T47D (cell line): ENCODE results near the gene ZNRF3.

ENCODE experiments used
- DNase-seq, 2 experiments: peaks; one replicate each; pipeline versions ENCODE4 v3.0.0 to v3.0.0-alpha.2; 2011 to 2012; ENCODE audit warnings: low read depth in 1 of 2, low spot score in 1 of 2
- JUND ChIP-seq: IDR thresholded peaks from 2 replicates; pipeline ENCODE4 v1.6.1; 2012; ENCODE audit warnings: low read depth
- in situ Hi-C: cut with HindIII; loops from 2 replicates; pipeline ENCODE4 v1.10.0; 2016; ENCODE audit warnings: low sequenced_read_pairs, low pct_unique_long_range_greater_than_20kb

Gene ZNRF3

GRCh38 chr22:29043906-29044575, 160.7 kb downstream of the ZNRF3 start:
- TF ChIP-seq JUND: no peak
- no peak for DNase-seq
- in situ Hi-C loops: no loop called here

- in situ Hi-C loops: no loop called here
- no peak for TF ChIP-seq JUND
- no peak for DNase-seq
These were observed 161.3 kb downstream of the ZNRF3 start for GRCh38 chr22:29044657-29045176.

GRCh38 chr22:29048822-29049654, 165.7 kb downstream of the ZNRF3 start:
- in situ Hi-C loops: no loop called here
- DNase-seq: no peak
- TF ChIP-seq JUND: no peak

DNA sequence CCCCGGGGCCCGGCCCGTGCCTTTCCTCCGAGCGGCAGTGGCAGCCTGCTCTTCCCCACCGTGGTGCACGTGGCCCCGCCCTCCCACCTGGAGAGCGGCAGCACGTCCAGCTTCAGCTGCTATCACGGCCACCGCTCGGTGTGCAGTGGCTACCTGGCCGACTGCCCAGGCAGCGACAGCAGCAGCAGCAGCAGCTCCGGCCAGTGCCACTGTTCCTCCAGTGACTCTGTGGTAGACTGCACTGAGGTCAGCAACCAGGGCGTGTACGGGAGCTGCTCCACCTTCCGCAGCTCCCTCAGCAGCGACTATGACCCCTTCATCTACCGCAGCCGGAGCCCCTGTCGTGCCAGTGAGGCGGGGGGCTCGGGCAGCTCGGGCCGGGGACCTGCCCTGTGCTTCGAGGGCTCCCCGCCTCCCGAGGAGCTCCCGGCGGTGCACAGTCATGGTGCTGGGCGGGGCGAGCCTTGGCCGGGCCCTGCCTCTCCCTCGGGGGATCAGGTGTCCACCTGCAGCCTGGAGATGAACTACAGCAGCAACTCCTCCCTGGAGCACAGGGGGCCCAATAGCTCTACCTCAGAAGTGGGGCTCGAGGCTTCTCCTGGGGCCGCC, 166.4 kb downstream of the ZNRF3 start:
- DNase-seq: no peak
- TF ChIP-seq JUND: no peak
- in situ Hi-C loops: no loop called here

DNA sequence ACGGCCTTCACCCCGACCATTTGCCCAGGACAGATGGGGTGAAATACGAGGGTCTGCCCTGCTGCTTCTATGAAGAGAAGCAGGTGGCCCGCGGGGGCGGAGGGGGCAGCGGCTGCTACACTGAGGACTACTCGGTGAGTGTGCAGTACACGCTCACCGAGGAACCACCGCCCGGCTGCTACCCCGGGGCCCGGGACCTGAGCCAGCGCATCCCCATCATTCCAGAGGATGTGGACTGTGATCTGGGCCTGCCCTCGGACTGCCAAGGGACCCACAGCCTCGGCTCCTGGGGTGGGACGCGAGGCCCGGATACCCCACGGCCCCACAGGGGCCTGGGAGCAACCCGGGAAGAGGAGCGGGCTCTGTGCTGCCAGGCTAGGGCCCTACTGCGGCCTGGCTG, 167.1 kb downstream of the ZNRF3 start:
- in situ Hi-C loops: no loop called here

GRCh38 chr22:29053048-29053702, 169.8 kb downstream of the ZNRF3 start:
- in situ Hi-C loops: no loop called here
- DNase-seq: no peak
- TF ChIP-seq JUND: no peak

More for the DNA sequence above, 167.1 kb downstream of the ZNRF3 start:
- no peak for TF ChIP-seq JUND
- no peak for DNase-seq

- TF ChIP-seq JUND: no peak
- in situ Hi-C loops: no loop called here
- no peak for DNase-seq
These were observed 170.9 kb downstream of the ZNRF3 start for GRCh38 chr22:29054251-29054767.

DNA sequence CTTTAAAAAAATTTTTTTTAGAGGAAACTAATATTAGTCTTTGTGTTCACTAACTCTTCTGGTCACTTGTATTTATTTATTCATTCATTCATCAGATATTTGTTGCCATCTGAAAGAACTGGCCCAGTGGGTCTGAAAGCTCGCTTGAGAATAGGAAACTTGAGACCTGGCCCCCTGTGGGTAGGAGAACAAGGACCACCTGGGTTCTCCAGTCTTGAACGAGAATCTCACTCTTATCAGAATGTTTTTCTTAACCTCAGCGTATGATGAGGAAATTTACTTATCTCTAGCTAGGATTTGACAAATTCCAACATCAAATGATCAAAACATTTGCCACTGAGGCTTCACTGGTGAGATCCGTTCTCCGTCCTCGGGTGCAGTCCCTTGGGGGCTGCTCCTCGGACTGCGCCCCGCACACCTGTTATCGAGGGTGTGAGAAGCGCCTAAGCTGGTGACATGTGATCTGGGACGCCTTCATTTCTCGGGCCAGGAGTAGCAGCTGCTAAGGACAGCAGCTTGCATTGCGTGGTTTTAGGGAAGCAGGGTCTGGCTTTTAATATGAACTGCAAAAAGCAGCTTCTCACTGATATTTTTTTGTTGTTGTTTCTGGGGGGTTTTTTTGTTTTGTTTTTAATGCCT, 171.9 kb downstream of the ZNRF3 start:
- in situ Hi-C loops: no loop called here
- no peak for TF ChIP-seq JUND
- no peak for DNase-seq

GRCh38 chr22:29056472-29056871, 173.1 kb downstream of the ZNRF3 start:
- no peak for DNase-seq
- in situ Hi-C loops: no loop called here
- TF ChIP-seq JUND: no peak

GRCh38 chr22:29060251-29060869, 177.0 kb downstream of the ZNRF3 start:
- TF ChIP-seq JUND: no peak
- DNase-seq: no peak
- in situ Hi-C loops: no loop called here

DNA sequence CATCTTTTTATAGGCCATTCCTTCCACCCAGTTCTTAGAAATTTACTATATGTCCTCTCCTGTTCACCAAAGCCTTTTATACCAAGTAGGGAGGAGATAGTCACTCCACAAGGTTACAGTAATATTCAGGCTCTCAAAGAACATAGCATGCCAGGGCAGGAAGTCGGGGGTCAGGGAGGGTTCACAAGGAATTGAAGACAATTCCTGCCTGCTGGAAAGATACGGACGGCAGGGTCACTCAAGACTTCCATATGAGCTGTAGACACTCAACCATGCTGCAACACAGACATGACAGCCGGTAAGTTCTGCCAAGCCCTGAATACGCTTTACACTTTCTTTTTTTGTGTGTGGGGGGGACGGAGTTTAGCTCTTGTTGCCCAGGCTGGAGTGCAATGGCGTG, 177.6 kb downstream of the ZNRF3 start:
- TF ChIP-seq JUND: no peak
- in situ Hi-C loops: no loop called here
- DNase-seq: no peak
